HL-60 (cell line): ENCODE measurements around the gene RBM28.
A peak's percentile ranks its signal among the peaks of the same experiment; 100 is the strongest.

ENCODE experiments used
- DNase-seq, 2 experiments: peaks; one replicate each; pipeline ENCODE4 v3.0.0-alpha.2; 2010 to 2020; ENCODE audit warnings: low read depth in 1 of 2, low spot score in 1 of 2
- H3K27ac ChIP-seq: fragments of 250-450 bp; sonication (Bioruptor Pico); replicated peaks from 2 replicates; pipeline ENCODE4 v1.5.1; 2020; ENCODE audit warnings: mild to moderate bottlenecking, moderate library complexity
- H3K27me3 ChIP-seq: fragments of 250-450 bp; sonication (Bioruptor Pico); 2 replicates; pipeline ENCODE4 v1.5.1; 2021; ENCODE audit warnings: mild to moderate bottlenecking, moderate library complexity; ENCODE audit not compliant: insufficient read depth, poor library complexity, severe bottlenecking
- H3K4me3 ChIP-seq: replicated peaks from 2 replicates; pipeline ENCODE4 v1.5.1; 2011; ENCODE audit warnings: mild to moderate bottlenecking, control low read depth, low read length; ENCODE audit not compliant: insufficient read depth
- CTCF ChIP-seq: IDR thresholded peaks from one replicate; pipeline ENCODE4 v1.5.1; 2011; ENCODE audit warnings: low read length, control low read depth, inconsistent platforms; ENCODE audit not compliant: insufficient read depth
- GABPA ChIP-seq: IDR thresholded peaks from 2 replicates; pipeline ENCODE4 v1.6.1; 2012; ENCODE audit warnings: low read depth
- POLR2AphosphoS5 ChIP-seq: IDR thresholded peaks from 2 replicates; pipeline ENCODE4 v1.6.1; 2012; ENCODE audit warnings: low read depth
- REST ChIP-seq: IDR thresholded peaks from 2 replicates; pipeline ENCODE4 v1.6.1; 2012; ENCODE audit warnings: low read depth; ENCODE audit not compliant: insufficient replicate concordance
- SPI1 ChIP-seq: IDR thresholded peaks from 2 replicates; pipeline ENCODE4 v1.6.1; 2012; ENCODE audit warnings: low read depth, mild to moderate bottlenecking, borderline replicate concordance

The RBM28 gene

GRCh38 chr7:128358233-128358632 lies 14.5 kb upstream of the RBM28 start:
- H3K27me3 ChIP-seq: no peaks in the 10 kb centered on the region

GRCh38 chr7:128357217-128357613 lies 13.5 kb upstream of the RBM28 start:
- H3K27ac ChIP-seq: peak overlapping the region; percentile 24; the same call in 1 of the 2 replicates
- no peaks in the 10 kb centered on the region for H3K27me3 ChIP-seq
- no peak overlapping the region for H3K4me3 ChIP-seq
- DNase-seq: no peak
- TF ChIP-seq REST (no peak), POLR2AphosphoS5 (no peak), CTCF (no peak), SPI1 (no peak), GABPA (no peak)

More at GRCh38 chr7:128358233-128358632, 14.5 kb upstream of the RBM28 start:
- peak in 1 of 2 experiments; percentile 85 for DNase-seq
- no peak for TF ChIP-seq REST
- no peak for TF ChIP-seq GABPA
- TF ChIP-seq SPI1: no peak
- TF ChIP-seq POLR2AphosphoS5: no peak
- no peak for TF ChIP-seq CTCF
- peak overlapping the region; percentile 92 for H3K27ac ChIP-seq
- no peak overlapping the region for H3K4me3 ChIP-seq

- no peak for TF ChIP-seq POLR2AphosphoS5
- no peak for TF ChIP-seq SPI1
- TF ChIP-seq REST: no peak
- TF ChIP-seq CTCF: no peak
- TF ChIP-seq GABPA: no peak
- no peak overlapping the region for H3K27ac ChIP-seq
- no peaks in the 10 kb centered on the region for H3K27me3 ChIP-seq
- no peak for DNase-seq
- no peak overlapping the region for H3K4me3 ChIP-seq
Observed at GRCh38 chr7:128356546-128357216, 13.0 kb upstream of the RBM28 start.
